Aorta (tissue), 5 donors: ENCODE data around the gene ARMC10. TPM values are rescaled to one million over a fixed set of nuclear protein-coding genes. Genes with fewer than 3 reads are reported as not detected.
"Not testable (repeated sequence)": the region's sequence is repeated elsewhere in the genome, so short reads cannot be mapped to it uniquely, and the experiment has no call there.

ENCODE experiments used
- ATAC-seq: fragments of 200-7000 bp; cut with Tn5 transposase; one replicate; pipeline ENCODE4 v1.9.1; 2022; ENCODE audit warnings: moderate library complexity; ENCODE audit not compliant: low FRiP score
- DNase-seq, 2 donors: peaks; one replicate each; pipeline ENCODE4 v3.0.0-alpha.2; 2020
- H3K27ac ChIP-seq, 2 donors: one replicate each; pipeline ENCODE4 v1.5.1; 2013; ENCODE audit warnings: low read length in 2 of 2, mild to moderate bottlenecking in 2 of 2, moderate library complexity in 2 of 2, control low read depth in 1 of 2, inconsistent platforms in 1 of 2, low read depth in 1 of 2
- H3K27me3 ChIP-seq, 2 donors: one replicate each; pipeline ENCODE4 v1.6.1; 2013; ENCODE audit warnings: control low read depth in 1 of 2, low read length in 1 of 2, mild to moderate bottlenecking in 1 of 2, moderate library complexity in 1 of 2; ENCODE audit not compliant: insufficient read depth in 2 of 2, control insufficient read depth in 1 of 2
- H3K36me3 ChIP-seq, 2 donors: one replicate each; pipeline ENCODE4 v1.6.1; 2013; ENCODE audit warnings: control low read depth in 1 of 2, low read length in 1 of 2, mild to moderate bottlenecking in 1 of 2; ENCODE audit not compliant: insufficient read depth in 2 of 2, control insufficient read depth in 1 of 2
- H3K4me1 ChIP-seq, 2 donors: one replicate each; pipeline ENCODE4 v1.6.1; 2013; ENCODE audit warnings: low read length in 2 of 2, control low read depth in 1 of 2, mild to moderate bottlenecking in 1 of 2, moderate library complexity in 1 of 2; ENCODE audit not compliant: insufficient read depth in 2 of 2, control insufficient read depth in 1 of 2
- H3K4me3 ChIP-seq, 2 donors: one replicate each; pipeline ENCODE4 v1.5.1; 2013; ENCODE audit warnings: low read length in 2 of 2, control low read depth in 1 of 2, mild to moderate bottlenecking in 1 of 2
- H3K9me3 ChIP-seq: one replicate; pipeline ENCODE4 v1.6.1; 2013; ENCODE audit warnings: mild to moderate bottlenecking, low read length; ENCODE audit not compliant: control insufficient read depth
- WGBS, 2 donors: extraction: QIAGEN DNeasy Blood & Tissue Kit; methylation state at CpG; one replicate each; pipeline ENCODE4 v1.1.7; 2013; 5-methylcytosine and 5-hydroxymethylcytosine counted together
- intact Hi-C, 2 donors: fragments of 100-400 bp; cut with DNase I; formaldehyde crosslinking; loops; one replicate each; pipeline versions ENCODE4 v1.14.2 to v1.15.0; 2022
- polyA plus RNA-seq, 2 donors: library from polyadenylated mRNA; stranded (reverse); fragments of 200-250 nt; gene quantifications; one replicate each; pipeline ENCODE4 v1.2.3, GENCODE V29; 2013
- total RNA-seq, 2 donors: library from RNA; stranded (reverse); fragmentation: NEBNext Ultra II Directional; extraction: Animal tissue kit (Norgen Biotek cat#: 25700); gene quantifications; one replicate each; pipeline ENCODE4 v1.2.1, GENCODE V29; 2021
- donor health status: healthy with polysubstance abuse.
- donor health status: Bipolar disorder and iron deficiency.
- donor health status: DM: no; HTN: no; CAD: no.
- donor health status: DM: no; HTN: no; CAD: no.
- donor health status: DM: yes; HTN: yes; CAD: no.

Gene ARMC10
- total and polyA plus RNA-seq, 4 donors: 29.6 to 40.0 (median 33.7) TPM

- WGBS, 2 donors: 94 to 96% methylated on average over 3 of the region's 3 CpGs
- H3K36me3 ChIP-seq: no peaks in the 10 kb centered on the region
- intact Hi-C loops: no loop called here
Measured at GRCh38 chr7:103083210-103083609, 8.3 kb downstream of the ARMC10 start.

GRCh38 chr7:103092321-103092720 is 17.4 kb downstream of the ARMC10 start:
- ATAC-seq, H3K9me3 ChIP-seq, H3K27ac ChIP-seq, intact Hi-C loops, H3K27me3 ChIP-seq, H3K4me1 ChIP-seq, H3K36me3 ChIP-seq, DNase-seq, H3K4me3 ChIP-seq: not testable (repeated sequence)
- 68 to 84% methylated on average over 3 to 4 of the region's 4 CpGs for WGBS, 2 donors

More at GRCh38 chr7:103083210-103083609, 8.3 kb downstream of the ARMC10 start:
- H3K4me3 ChIP-seq: no peak overlapping the region
- no peaks in the 10 kb centered on the region for H3K27me3 ChIP-seq
- no peak overlapping the region for H3K27ac ChIP-seq
- DNase-seq (no peak), ATAC-seq (no peak)
- no peaks in the 10 kb centered on the region for H3K4me1 ChIP-seq
- no peaks in the 10 kb centered on the region for H3K9me3 ChIP-seq

- Histone ChIP-seq H3K4me1 (no peaks in the 10 kb centered on the region), H3K36me3 (peaks cover 0 to 3% of the 10 kb centered on the region in 2 donors), H3K4me3 (no peak overlapping the region), H3K27me3 (no peaks in the 10 kb centered on the region), H3K9me3 (no peaks in the 10 kb centered on the region), H3K27ac (no peak overlapping the region)
- ATAC-seq: no peak
- DNase-seq: no peak
- intact Hi-C loops: no loop called here
- WGBS, 2 donors: 16 to 19% methylated on average over 1 of the region's 1 CpG
Measured at GRCh38 chr7:103093429-103093828, 18.5 kb downstream of the ARMC10 start.

GRCh38 chr7:103094102-103094501 is 19.2 kb downstream of the ARMC10 start:
- 27 to 33% methylated on average over 3 of the region's 3 CpGs for WGBS, 2 donors
- no peak for ATAC-seq

GRCh38 chr7:103095558-103095957 is 20.6 kb downstream of the ARMC10 start:
- ATAC-seq, H3K27ac ChIP-seq, intact Hi-C loops, H3K9me3 ChIP-seq, DNase-seq, H3K4me3 ChIP-seq, H3K27me3 ChIP-seq, H3K36me3 ChIP-seq, H3K4me1 ChIP-seq: not testable (repeated sequence)
- WGBS, 2 donors: 98 to 99% methylated on average over 2 of the region's 2 CpGs

More at GRCh38 chr7:103094102-103094501, 19.2 kb downstream of the ARMC10 start:
- no peak for DNase-seq
- Histone ChIP-seq H3K36me3 (peaks cover 0 to 3% of the 10 kb centered on the region in 2 donors), H3K4me3 (no peak overlapping the region), H3K27me3 (no peaks in the 10 kb centered on the region), H3K9me3 (no peaks in the 10 kb centered on the region), H3K27ac (no peak overlapping the region), H3K4me1 (no peaks in the 10 kb centered on the region)
- intact Hi-C loops: no loop called here

GRCh38 chr7:103097041-103097440 is 22.1 kb downstream of the ARMC10 start:
- H3K9me3 ChIP-seq: no peaks in the 10 kb centered on the region
- no peak overlapping the region for H3K27ac ChIP-seq
- no peak for DNase-seq
- H3K4me3 ChIP-seq: no peak overlapping the region
- H3K36me3 ChIP-seq: peaks cover 2 to 4% of the 10 kb centered on the region in 2 donors
- intact Hi-C loops: no loop called here
- H3K4me1 ChIP-seq: no peaks in the 10 kb centered on the region
- ATAC-seq: no peak
- WGBS, 2 donors: 89 to 90% methylated on average over 2 of the region's 2 CpGs
- no peaks in the 10 kb centered on the region for H3K27me3 ChIP-seq

GRCh38 chr7:103100348-103100747 is 25.4 kb downstream of the ARMC10 start:
- Histone ChIP-seq H3K9me3 (no peaks in the 10 kb centered on the region), H3K27me3 (no peaks in the 10 kb centered on the region), H3K4me1 (peaks cover 0 to 2% of the 10 kb centered on the region in 2 donors), H3K27ac (no peak overlapping the region), H3K4me3 (no peak overlapping the region), H3K36me3 (peaks cover 5% of the 10 kb centered on the region in 2 donors)
- ATAC-seq (no peak), DNase-seq (no peak)
- 55 to 61% methylated on average over 3 of the region's 3 CpGs for WGBS, 2 donors
- intact Hi-C loops: no loop called here

- no peak overlapping the region for H3K4me3 ChIP-seq
- WGBS, 2 donors: 41 to 45% methylated on average over 2 of the region's 2 CpGs
- ATAC-seq (no peak), DNase-seq (no peak)
- H3K27me3 ChIP-seq: no peaks in the 10 kb centered on the region
- intact Hi-C loops: no loop called here
- no peak overlapping the region for H3K27ac ChIP-seq
- peaks cover 0 to 2% of the 10 kb centered on the region in 2 donors for H3K4me1 ChIP-seq
- no peaks in the 10 kb centered on the region for H3K9me3 ChIP-seq
- H3K36me3 ChIP-seq: peaks cover 5% of the 10 kb centered on the region in 2 donors
Measured at GRCh38 chr7:103101543-103101942, 26.6 kb downstream of the ARMC10 start.

GRCh38 chr7:103106005-103106702 is 31.2 kb downstream of the ARMC10 start:
- ATAC-seq (no peak), DNase-seq (no peak)
- H3K36me3 ChIP-seq: peaks cover 3% of the 10 kb centered on the region in 2 donors
- H3K27me3 ChIP-seq: no peaks in the 10 kb centered on the region
- intact Hi-C loops: no loop called here
- H3K27ac ChIP-seq: no peak overlapping the region
- H3K4me3 ChIP-seq: no peak overlapping the region
- H3K4me1 ChIP-seq: peaks cover 0 to 2% of the 10 kb centered on the region in 2 donors
- H3K9me3 ChIP-seq: no peaks in the 10 kb centered on the region
- WGBS, 2 donors: 66 to 71% methylated on average over 12 of the region's 12 CpGs
